GM23248 (cell line): Measurements from ENCODE around the gene SART3. TPM values are rescaled to one million over a fixed set of nuclear protein-coding genes. Genes with fewer than 3 reads are reported as not detected.
A peak's percentile ranks its signal among the peaks of the same experiment; 100 is the strongest.

Experiments
- DNase-seq: peaks from one replicate; pipeline ENCODE4 v3.0.0-alpha.2; 2015
- H2AFZ ChIP-seq: fragments of 200-600 bp; sonication (generic); 2 replicates; pipeline ENCODE4 v1.6.1; 2016; ENCODE audit warnings: antibody characterized with exemption
- H3F3A ChIP-seq: fragments of 200-600 bp; sonication (generic); 2 replicates; pipeline ENCODE4 v1.6.1; 2016; ENCODE audit warnings: mild to moderate bottlenecking, antibody characterized with exemption, mixed run types; ENCODE audit not compliant: insufficient read depth
- H3K27ac ChIP-seq: fragments of 200-600 bp; sonication (generic); 2 replicates; pipeline ENCODE4 v1.5.1; 2016; ENCODE audit warnings: mild to moderate bottlenecking
- H3K27me3 ChIP-seq: fragments of 200-600 bp; sonication (generic); replicated peaks from 2 replicates; pipeline ENCODE4 v1.6.1; 2016; ENCODE audit warnings: mild to moderate bottlenecking; ENCODE audit not compliant: insufficient read depth
- H3K36me3 ChIP-seq: fragments of 200-600 bp; sonication (generic); 2 replicates; pipeline ENCODE4 v1.6.1; 2016; ENCODE audit warnings: low read depth, mild to moderate bottlenecking
- H3K4me1 ChIP-seq: fragments of 200-600 bp; sonication (generic); 2 replicates; pipeline ENCODE4 v1.6.1; 2016; ENCODE audit warnings: mild to moderate bottlenecking; ENCODE audit not compliant: insufficient read depth
- H3K4me2 ChIP-seq: fragments of 200-600 bp; sonication (generic); one replicate; pipeline ENCODE4 v1.6.1; 2016; ENCODE audit warnings: mild to moderate bottlenecking; ENCODE audit not compliant: unreplicated experiment
- H3K4me3 ChIP-seq: fragments of 200-600 bp; sonication (generic); 2 replicates; pipeline ENCODE4 v1.5.1; 2016; ENCODE audit warnings: mild to moderate bottlenecking
- H3K79me2 ChIP-seq: fragments of 200-600 bp; sonication (generic); 2 replicates; pipeline ENCODE4 v1.6.1; 2016; ENCODE audit warnings: mild to moderate bottlenecking; ENCODE audit not compliant: insufficient read depth
- H3K9ac ChIP-seq: fragments of 200-600 bp; sonication (generic); 2 replicates; pipeline ENCODE4 v1.6.1; 2016; ENCODE audit warnings: mild to moderate bottlenecking
- H3K9me2 ChIP-seq: fragments of 200-600 bp; sonication (generic); 2 replicates; pipeline ENCODE4 v1.6.1; 2016; ENCODE audit warnings: mixed run types, mild to moderate bottlenecking, moderate library complexity; ENCODE audit not compliant: insufficient read depth
- H3K9me3 ChIP-seq: fragments of 200-600 bp; sonication (generic); one replicate; pipeline ENCODE4 v1.6.1; 2017; ENCODE audit warnings: low read depth
- H4K20me1 ChIP-seq: fragments of 200-600 bp; sonication (generic); 2 replicates; pipeline ENCODE4 v1.6.0; 2016; ENCODE audit not compliant: insufficient read depth
- EZH2 ChIP-seq: fragments of 200-600 bp; sonication (generic); IDR thresholded peaks from 2 replicates; pipeline ENCODE4 v1.6.1; 2018; ENCODE audit warnings: antibody characterized with exemption, mild to moderate bottlenecking; ENCODE audit not compliant: insufficient read depth, poor library complexity, severe bottlenecking
- EZH2phosphoT487 ChIP-seq: fragments of 200-600 bp; sonication (generic); IDR thresholded peaks from 2 replicates; pipeline ENCODE4 v1.6.1; 2018; ENCODE audit warnings: antibody characterized with exemption, moderate library complexity, mild to moderate bottlenecking, low read depth; ENCODE audit not compliant: insufficient read depth
- WGBS, 2 experiments: methylation state at CpG; one replicate each; pipeline ENCODE4 v1.1.6; 2015 to 2017; ENCODE audit warnings: low lambda C conversion rate in 2 of 2, low coverage in 1 of 2; ENCODE audit errors: missing lambda C conversion rate in 2 of 2; 5-methylcytosine and 5-hydroxymethylcytosine counted together
- in situ Hi-C: fragments of 300-500 bp; cut with MboI; formaldehyde crosslinking; loops from 2 replicates; pipeline ENCODE4 v1.15.0; 2020
- polyA plus RNA-seq: library from polyadenylated mRNA; unstranded; fragments of >200 nt; fragmentation: Nextera tagmentation; extraction: Ambion mirVana; gene quantifications from 2 replicates; pipeline ENCODE4 v1.2.1, GENCODE V29; 2016
- total RNA-seq: library from RNA; depleted of rRNA; stranded (reverse); fragments of >200 nt; shearing (Covaris generic); gene quantifications from 2 replicates; pipeline ENCODE4 v1.2.3, GENCODE V29; 2014

SART3 gene
- total and polyA plus RNA-seq, 2 experiments from 2014 or later = 20.5 to 29.7 TPM

DNA sequence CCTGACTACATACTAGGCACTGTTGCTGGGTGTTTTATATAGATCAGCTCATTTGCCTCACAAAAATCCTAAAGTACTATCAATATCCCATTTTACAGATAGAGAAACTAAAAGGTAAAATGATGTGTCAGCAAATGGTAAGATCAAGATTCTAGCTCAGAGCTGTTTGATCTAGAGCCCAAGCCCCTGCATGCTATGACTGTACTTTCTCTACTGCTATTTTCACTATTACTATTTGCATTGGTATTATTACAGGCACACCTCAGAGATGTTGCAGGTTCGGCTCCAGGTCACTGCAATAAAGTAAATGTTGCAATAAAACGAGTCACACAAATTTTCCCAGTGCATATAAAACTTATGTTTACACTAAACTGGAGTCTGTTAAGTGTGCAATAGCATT lies 12.3 kb upstream of the SART3 start:
- Histone ChIP-seq H3K27me3 (no peaks in the 10 kb centered on the region), H3K9me2 (no peaks in the 10 kb centered on the region), H3F3A (peaks cover 20% of the 10 kb centered on the region), H3K4me1 (no peaks in the 10 kb centered on the region), H3K36me3 (no peaks in the 10 kb centered on the region), H3K79me2 (no peaks in the 10 kb centered on the region), H3K4me3 (no peak overlapping the region), H3K9ac (no peak overlapping the region), H4K20me1 (no peaks in the 10 kb centered on the region), H3K4me2 (no peak overlapping the region), H3K27ac (no peak overlapping the region), H2AFZ (no peak overlapping the region), H3K9me3 (no peaks in the 10 kb centered on the region)
- DNase-seq = peak; percentile 45
- TF ChIP-seq EZH2 (no peak), EZH2phosphoT487 (no peak)
- in situ Hi-C loops = loop anchor here (5.0 kb wide), 1 partner anchor 44 kb away; no protein-coding TSS in a partner anchor
- WGBS, 2 experiments = 45 to 52% methylated on average over 2 of the region's 2 CpGs

DNA sequence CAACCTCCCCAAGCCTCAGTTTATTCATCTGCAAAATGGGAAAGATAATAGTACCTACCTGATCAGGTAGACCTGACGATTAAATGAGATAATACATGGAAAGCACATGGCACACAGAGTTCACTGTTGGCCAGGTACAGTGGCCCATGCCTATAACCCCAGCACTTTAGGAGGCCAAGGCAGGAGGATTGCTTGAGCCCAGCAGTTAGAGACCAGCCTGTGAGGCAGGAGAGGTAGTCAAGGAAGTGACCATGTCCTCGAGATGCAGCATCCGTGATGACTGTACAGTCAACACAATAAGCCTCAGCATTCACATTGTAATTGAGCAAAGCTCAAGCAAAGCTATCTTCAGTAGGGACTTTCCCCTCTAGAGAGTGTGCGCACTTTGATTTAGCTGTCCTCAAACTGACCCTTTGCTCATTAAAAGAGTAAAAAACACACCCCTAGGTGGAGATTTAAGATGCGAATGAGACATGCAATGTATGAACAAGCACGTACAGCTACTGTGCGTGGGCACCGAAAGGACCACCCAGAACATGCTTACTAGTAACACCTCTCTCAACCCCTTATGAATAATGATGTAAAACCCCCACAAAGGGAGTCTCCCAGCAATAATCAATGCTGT lies 11.3 kb upstream of the SART3 start:
- in situ Hi-C loops = loop anchor here (5.0 kb wide), 1 partner anchor 45 kb away; no protein-coding TSS in a partner anchor

DNA sequence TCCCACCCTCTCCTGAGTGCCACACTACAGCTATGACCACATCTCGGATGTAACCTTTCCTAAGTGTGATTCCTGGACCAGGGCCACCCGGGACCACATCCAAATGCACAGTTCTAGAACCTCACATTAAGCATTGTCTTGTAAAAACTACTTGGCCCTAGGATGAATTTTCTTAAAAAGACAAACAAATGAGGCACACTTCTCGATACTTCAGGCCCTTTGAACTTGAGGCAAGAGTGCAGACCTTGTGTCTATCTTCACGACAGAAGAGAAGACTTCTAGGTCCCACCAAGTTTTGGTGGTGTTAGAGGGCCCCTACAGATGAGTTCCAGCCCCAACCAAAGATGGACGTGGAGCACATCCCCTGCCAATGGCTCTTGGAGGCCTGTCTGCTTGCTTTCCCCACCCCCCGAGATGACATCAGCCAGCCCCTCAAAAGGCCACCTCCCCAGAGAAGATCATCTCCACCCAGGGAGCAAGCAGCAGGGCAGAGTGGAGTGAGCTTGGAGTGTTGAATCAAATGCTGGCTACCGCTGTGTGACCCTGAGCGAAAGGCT lies 10.7 kb upstream of the SART3 start:
- Histone ChIP-seq H3K9me3 (no peaks in the 10 kb centered on the region), H3K4me1 (no peaks in the 10 kb centered on the region), H3K9ac (no peak overlapping the region), H2AFZ (no peak overlapping the region), H3K27me3 (no peaks in the 10 kb centered on the region), H3K9me2 (no peaks in the 10 kb centered on the region), H3F3A (peaks cover 35% of the 10 kb centered on the region), H3K79me2 (no peaks in the 10 kb centered on the region), H3K36me3 (peaks cover 11% of the 10 kb centered on the region), H3K4me2 (no peak overlapping the region), H3K27ac (no peak overlapping the region), H3K4me3 (no peak overlapping the region), H4K20me1 (no peaks in the 10 kb centered on the region)
- no peak for DNase-seq
- in situ Hi-C loops = loop anchor here (5.0 kb wide), 1 partner anchor 46 kb away; no protein-coding TSS in a partner anchor
- WGBS, 2 experiments = 75 to 84% methylated on average over 8 of the region's 8 CpGs
- no peak for TF ChIP-seq EZH2
- TF ChIP-seq EZH2phosphoT487 = no peak

More for the DNA sequence above, 11.3 kb upstream of the SART3 start:
- Histone ChIP-seq H3K27ac (no peak overlapping the region), H3K4me1 (no peaks in the 10 kb centered on the region), H3K9me2 (no peaks in the 10 kb centered on the region), H3K9ac (no peak overlapping the region), H3F3A (peaks cover 30% of the 10 kb centered on the region), H4K20me1 (no peaks in the 10 kb centered on the region), H3K79me2 (no peaks in the 10 kb centered on the region), H2AFZ (no peak overlapping the region), H3K36me3 (peaks cover 5% of the 10 kb centered on the region), H3K9me3 (no peaks in the 10 kb centered on the region), H3K4me3 (no peak overlapping the region), H3K4me2 (no peak overlapping the region), H3K27me3 (no peaks in the 10 kb centered on the region)
- TF ChIP-seq EZH2phosphoT487 = no peak
- no peak for TF ChIP-seq EZH2
- no peak for DNase-seq
- 90 to 92% methylated on average over 8 of the region's 8 CpGs for WGBS, 2 experiments

DNA sequence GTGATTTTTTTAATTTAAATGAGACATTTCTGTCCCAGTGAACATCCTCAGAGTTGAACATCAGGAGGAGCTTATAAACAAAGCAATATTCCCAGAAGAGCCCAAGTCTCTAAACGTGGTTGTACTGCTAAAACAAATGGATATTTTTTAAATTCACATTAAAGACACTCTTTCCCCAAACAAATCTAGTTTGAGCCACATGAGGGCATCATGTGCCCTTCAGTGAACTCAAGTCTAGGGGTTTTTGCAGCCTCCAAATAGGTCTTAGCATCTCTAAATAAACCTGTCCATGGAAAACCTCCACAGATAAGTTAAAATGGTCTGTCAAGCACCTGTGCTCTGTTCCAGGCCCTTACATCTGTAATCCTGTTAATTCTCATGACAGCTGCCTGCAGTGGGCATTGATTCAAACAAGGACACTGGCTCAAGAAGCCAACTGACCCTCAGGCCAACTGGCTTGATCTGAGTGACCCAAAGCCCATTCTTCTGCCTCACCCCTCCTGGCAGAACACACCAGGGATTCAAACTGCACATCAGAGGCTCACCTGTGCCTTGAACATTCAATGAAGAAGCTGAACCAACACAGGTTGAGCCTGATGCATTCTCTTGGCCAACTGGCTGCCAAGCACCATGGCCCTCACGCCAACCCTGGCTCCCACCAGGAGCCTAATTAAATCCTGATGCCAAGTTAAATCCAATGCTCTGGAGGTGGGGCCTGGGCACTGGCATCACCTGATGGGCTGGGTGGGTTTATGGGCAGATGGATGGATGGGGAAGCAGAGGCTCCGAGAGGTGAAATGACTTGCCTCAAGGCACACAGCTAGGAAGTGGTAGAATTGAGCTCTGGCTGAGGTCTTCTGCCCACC lies 10.0 kb upstream of the SART3 start:
- no peaks in the 10 kb centered on the region for H4K20me1 ChIP-seq
- H3K9me2 ChIP-seq = no peaks in the 10 kb centered on the region
- in situ Hi-C loops = loop anchor here (5.0 kb wide), 1 partner anchor 46 kb away; no protein-coding TSS in a partner anchor
- no peak overlapping the region for H3K9ac ChIP-seq
- no peak overlapping the region for H2AFZ ChIP-seq
- H3K36me3 ChIP-seq = peaks cover 13% of the 10 kb centered on the region
- DNase-seq = peak; percentile 77
- no peak overlapping the region for H3K4me3 ChIP-seq
- WGBS, 2 experiments = 54 to 64% methylated on average over 3 of the region's 3 CpGs
- no peaks in the 10 kb centered on the region for H3K9me3 ChIP-seq
- TF ChIP-seq EZH2phosphoT487 (no peak), EZH2 (no peak)
- no peak overlapping the region for H3K4me2 ChIP-seq
- H3K79me2 ChIP-seq = no peaks in the 10 kb centered on the region
- H3K27ac ChIP-seq = no peak overlapping the region
- peaks cover 30% of the 10 kb centered on the region for H3F3A ChIP-seq
- peaks cover 3% of the 10 kb centered on the region for H3K4me1 ChIP-seq
- H3K27me3 ChIP-seq = no peaks in the 10 kb centered on the region
